ENCODE measurements around the gene SLC4A11. TPM values are rescaled to one million over a fixed set of nuclear protein-coding genes. Genes with fewer than 3 reads are reported as not detected.

The SLC4A11 gene
- total and polyA plus RNA-seq, 10 of the 15 experiments (the other 5 are each of a cell fraction or from before 2014, with no cell fraction given) = 0.07 to 2.3 (median 1.1) TPM

GRCh38 chr20:3227506-3227905 is 11.5 kb downstream of the SLC4A11 start:
- Histone ChIP-seq H4K20me1 (ENCODE audit: control insufficient read depth, insufficient read depth) (no peaks in the 10 kb centered on the region), H3K4me2 (ENCODE audit: control insufficient read depth, insufficient read depth) (no peak overlapping the region), H3K27me3 (replicated peaks in 1 of 2; ENCODE audit: control insufficient read depth in 2 of 2, insufficient read depth in 2 of 2, low read length in 1 of 2) (no peaks in the 10 kb centered on the region), H3K4me1 (ENCODE audit: control insufficient read depth, insufficient read depth, low read length) (peaks cover 10% of the 10 kb centered on the region), H3K36me3 (ENCODE audit: control insufficient read depth in 2 of 2, insufficient read depth in 2 of 2, low read length in 1 of 2) (peaks cover 0 to 3% of the 10 kb centered on the region in 2 experiments; a peak in 1 of 4 replicates), H3K9me3 (replicated peaks; ENCODE audit: control insufficient read depth, insufficient read depth, low read length) (no peaks in the 10 kb centered on the region), H3K27ac (ENCODE audit: control insufficient read depth, insufficient read depth) (no peak overlapping the region), H2AFZ (ENCODE audit: control insufficient read depth, low read depth, low read length) (no peak overlapping the region), H3K9ac (ENCODE audit: control insufficient read depth, insufficient read depth, low read length) (no peak overlapping the region), H3K79me2 (ENCODE audit: control insufficient read depth, insufficient read depth, low read length) (no peaks in the 10 kb centered on the region), H3K4me3 (no peak overlapping the region)
- SMC1A ChIA-PET (ENCODE audit: uncharacterized antibody, unreplicated experiment) = no interaction called here
- POLR2A ChIA-PET = no interaction called here
- in situ Hi-C loops (cut with MboI) = no loop called here
- intact Hi-C loops (cut with micrococcal nuclease; ENCODE audit: unreplicated experiment) = no loop called here
- 0 out of 2 replicates have a peak, but pooled peaks have one; percentile 26 for TF ChIP-seq POLR2A (IDR thresholded peaks at IDR 0.05; ENCODE audit: low read depth, low read length)
- TF ChIP-seq NBN (IDR thresholded peaks at IDR 0.05) = no peak
- WGBS (ENCODE audit: insufficient coverage, insufficient replicate concordance, low lambda C conversion rate, missing lambda C conversion rate) = 76% methylated on average over 7 of the region's 7 CpGs
- FAIRE-seq = no peak
- DNase-seq (ENCODE audit: low read depth, low spot score) = no peak
- CTCF ChIA-PET = no interaction called here
- BruUV-seq (replicated peaks) = no TSS peak
- no peak for ATAC-seq
- RAD21 ChIA-PET (ENCODE audit: unreplicated experiment) = no interaction called here

DNA sequence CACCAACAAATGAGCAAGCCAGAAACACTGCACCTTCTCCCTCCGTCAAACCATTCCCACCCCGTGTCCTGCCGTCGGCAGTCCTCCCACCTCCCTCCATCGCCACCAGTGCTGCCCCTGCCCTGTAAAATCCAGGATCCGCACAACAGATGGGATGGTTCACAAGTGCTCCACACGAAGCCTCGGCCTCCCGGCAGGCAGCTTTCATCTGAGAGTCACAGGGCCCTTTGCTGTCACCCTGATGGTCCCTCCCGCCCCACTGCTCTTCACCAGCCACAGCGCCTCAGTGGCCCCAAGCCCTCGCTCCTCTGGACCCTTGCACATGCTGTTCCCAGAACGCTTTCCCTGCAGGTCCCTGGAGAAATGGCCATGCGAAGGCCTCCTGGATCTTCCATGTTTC is 12.1 kb downstream of the SLC4A11 start:
- H3K9ac ChIP-seq (ENCODE audit: control insufficient read depth, insufficient read depth, low read length) = no peak overlapping the region
- FAIRE-seq (no peak), ATAC-seq (no peak), DNase-seq (ENCODE audit: low read depth, low spot score) (no peak)
- RAD21 ChIA-PET (ENCODE audit: unreplicated experiment) = no interaction called here
- no peaks in the 10 kb centered on the region for H4K20me1 ChIP-seq (ENCODE audit: control insufficient read depth, insufficient read depth)
- BruUV-seq (replicated peaks) = no TSS peak
- H3K79me2 ChIP-seq (ENCODE audit: control insufficient read depth, insufficient read depth, low read length) = no peaks in the 10 kb centered on the region
- no peak overlapping the region for H3K27ac ChIP-seq (ENCODE audit: control insufficient read depth, insufficient read depth)
- H2AFZ ChIP-seq (ENCODE audit: control insufficient read depth, low read depth, low read length) = no peak overlapping the region
- no peak overlapping the region for H3K4me2 ChIP-seq (ENCODE audit: control insufficient read depth, insufficient read depth)
- H3K36me3 ChIP-seq (ENCODE audit: control insufficient read depth in 2 of 2, insufficient read depth in 2 of 2, low read length in 1 of 2) = peaks cover 0 to 7% of the 10 kb centered on the region in 2 experiments; a peak in 1 of 4 replicates
- no peak overlapping the region for H3K4me3 ChIP-seq
- SMC1A ChIA-PET (ENCODE audit: uncharacterized antibody, unreplicated experiment) = no interaction called here
- 91% methylated on average over 14 of the region's 14 CpGs for WGBS (ENCODE audit: insufficient coverage, insufficient replicate concordance, low lambda C conversion rate, missing lambda C conversion rate)
- no peak for TF ChIP-seq POU2F2 (IDR thresholded peaks at IDR 0.05; ENCODE audit: borderline replicate concordance, low read depth, low read length)
- TF ChIP-seq ATF7 (IDR thresholded peaks at IDR 0.05; ENCODE audit: low read depth) = no peak
- no peak for TF ChIP-seq POLR2A (IDR thresholded peaks at IDR 0.05; ENCODE audit: low read depth, low read length)
- TF ChIP-seq CREB1 (IDR thresholded peaks at IDR 0.05; ENCODE audit: low read depth) = no peak
- TF ChIP-seq, protein P1, sequence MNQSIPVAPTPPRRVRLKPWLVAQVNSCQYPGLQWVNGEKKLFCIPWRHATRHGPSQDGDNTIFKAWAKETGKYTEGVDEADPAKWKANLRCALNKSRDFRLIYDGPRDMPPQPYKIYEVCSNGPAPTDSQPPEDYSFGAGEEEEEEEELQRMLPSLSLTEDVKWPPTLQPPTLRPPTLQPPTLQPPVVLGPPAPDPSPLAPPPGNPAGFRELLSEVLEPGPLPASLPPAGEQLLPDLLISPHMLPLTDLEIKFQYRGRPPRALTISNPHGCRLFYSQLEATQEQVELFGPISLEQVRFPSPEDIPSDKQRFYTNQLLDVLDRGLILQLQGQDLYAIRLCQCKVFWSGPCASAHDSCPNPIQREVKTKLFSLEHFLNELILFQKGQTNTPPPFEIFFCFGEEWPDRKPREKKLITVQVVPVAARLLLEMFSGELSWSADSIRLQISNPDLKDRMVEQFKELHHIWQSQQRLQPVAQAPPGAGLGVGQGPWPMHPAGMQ (IDR thresholded peaks at IDR 0.05; ENCODE audit: borderline replicate concordance) = no peak
- TF ChIP-seq, protein P2, sequence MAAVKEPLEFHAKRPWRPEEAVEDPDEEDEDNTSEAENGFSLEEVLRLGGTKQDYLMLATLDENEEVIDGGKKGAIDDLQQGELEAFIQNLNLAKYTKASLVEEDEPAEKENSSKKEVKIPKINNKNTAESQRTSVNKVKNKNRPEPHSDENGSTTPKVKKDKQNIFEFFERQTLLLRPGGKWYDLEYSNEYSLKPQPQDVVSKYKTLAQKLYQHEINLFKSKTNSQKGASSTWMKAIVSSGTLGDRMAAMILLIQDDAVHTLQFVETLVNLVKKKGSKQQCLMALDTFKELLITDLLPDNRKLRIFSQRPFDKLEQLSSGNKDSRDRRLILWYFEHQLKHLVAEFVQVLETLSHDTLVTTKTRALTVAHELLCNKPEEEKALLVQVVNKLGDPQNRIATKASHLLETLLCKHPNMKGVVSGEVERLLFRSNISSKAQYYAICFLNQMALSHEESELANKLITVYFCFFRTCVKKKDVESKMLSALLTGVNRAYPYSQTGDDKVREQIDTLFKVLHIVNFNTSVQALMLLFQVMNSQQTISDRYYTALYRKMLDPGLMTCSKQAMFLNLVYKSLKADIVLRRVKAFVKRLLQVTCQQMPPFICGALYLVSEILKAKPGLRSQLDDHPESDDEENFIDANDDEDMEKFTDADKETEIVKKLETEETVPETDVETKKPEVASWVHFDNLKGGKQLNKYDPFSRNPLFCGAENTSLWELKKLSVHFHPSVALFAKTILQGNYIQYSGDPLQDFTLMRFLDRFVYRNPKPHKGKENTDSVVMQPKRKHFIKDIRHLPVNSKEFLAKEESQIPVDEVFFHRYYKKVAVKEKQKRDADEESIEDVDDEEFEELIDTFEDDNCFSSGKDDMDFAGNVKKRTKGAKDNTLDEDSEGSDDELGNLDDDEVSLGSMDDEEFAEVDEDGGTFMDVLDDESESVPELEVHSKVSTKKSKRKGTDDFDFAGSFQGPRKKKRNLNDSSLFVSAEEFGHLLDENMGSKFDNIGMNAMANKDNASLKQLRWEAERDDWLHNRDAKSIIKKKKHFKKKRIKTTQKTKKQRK (IDR thresholded peaks at IDR 0.05; ENCODE audit: low read depth, low read length) = no peak
- TF ChIP-seq MEF2A (IDR thresholded peaks at IDR 0.05; ENCODE audit: insufficient read depth, low read depth, low read length) = no peak
- CTCF ChIA-PET = no interaction called here
- no peaks in the 10 kb centered on the region for H3K27me3 ChIP-seq (replicated peaks in 1 of 2; ENCODE audit: control insufficient read depth in 2 of 2, insufficient read depth in 2 of 2, low read length in 1 of 2)
- peaks cover 13% of the 10 kb centered on the region for H3K4me1 ChIP-seq (ENCODE audit: control insufficient read depth, insufficient read depth, low read length)
- in situ Hi-C loops (cut with MboI) (no loop called here), intact Hi-C loops (cut with micrococcal nuclease; ENCODE audit: unreplicated experiment) (no loop called here)
- POLR2A ChIA-PET = no interaction called here
- no peaks in the 10 kb centered on the region for H3K9me3 ChIP-seq (replicated peaks; ENCODE audit: control insufficient read depth, insufficient read depth, low read length)

Data from GM12878 (cell line).